PC-3 (cell line): Measurements from ENCODE around the gene VIM.

Experiments
- CTCF ChIP-seq: fragments of 300-600 bp; sonication (generic); conservative IDR thresholded peaks from 2 replicates; pipeline ENCODE4 v1.5.1; 2017; ENCODE audit warnings: antibody characterized with exemption, low read depth, mild to moderate bottlenecking, low read length
- EZH2 ChIP-seq: fragments of 300-600 bp; sonication (generic); IDR thresholded peaks from one replicate; pipeline ENCODE4 v1.6.1; 2017; ENCODE audit warnings: antibody characterized with exemption, mild to moderate bottlenecking, low read length; ENCODE audit not compliant: unreplicated experiment
- EZH2phosphoT487 ChIP-seq: fragments of 300-600 bp; sonication (generic); IDR thresholded peaks from 2 replicates; pipeline ENCODE4 v1.6.1; 2018; ENCODE audit warnings: mild to moderate bottlenecking, antibody characterized with exemption, low read length, borderline replicate concordance

- no peak for TF ChIP-seq EZH2
- TF ChIP-seq CTCF = no peak
- no peak for TF ChIP-seq EZH2phosphoT487
These were observed 9.1 kb downstream of the VIM start for GRCh38 chr10:17237149-17237527.
